Spleen (tissue), 11 donors: Measurements from ENCODE around the gene DNAJC3. TPM values are rescaled to one million over a fixed set of nuclear protein-coding genes. Genes with fewer than 3 reads are reported as not detected.
"Not testable (repeated sequence)": the region's sequence is repeated elsewhere in the genome, so short reads cannot be mapped to it uniquely, and the experiment has no call there.

Source experiments
- DNase-seq: peaks from one replicate; pipeline ENCODE4 v3.0.0-alpha.2; 2020
- H3K27ac ChIP-seq, 8 donors: fragments of 200-600 bp; sonication (generic) in 7 of 8; 1 replicate in 4 of 8; 2 replicates in 4 of 8; pipeline versions ENCODE4 v1.5.0 to v1.8.0; 2016 to 2021; ENCODE audit warnings: inconsistent platforms in 4 of 8, mild to moderate bottlenecking in 4 of 8, moderate library complexity in 1 of 8
- H3K27me3 ChIP-seq, 7 donors: fragments of 200-600 bp; sonication (generic) in 6 of 7; replicated peaks in 1 of 7; 1 replicate in 4 of 7; 2 replicates in 3 of 7; pipeline versions ENCODE4 v1.5.0 to v1.8.0; 2016 to 2021; ENCODE audit warnings: inconsistent platforms in 3 of 7, mild to moderate bottlenecking in 1 of 7
- H3K36me3 ChIP-seq, 6 donors: fragments of 200-600 bp; sonication (generic) in 5 of 6; 1 replicate in 4 of 6; 2 replicates in 2 of 6; pipeline versions ENCODE4 v1.5.0 to v1.8.0; 2016 to 2021; ENCODE audit warnings: inconsistent platforms in 2 of 6
- H3K4me1 ChIP-seq, 6 donors: fragments of 200-600 bp; sonication (generic) in 5 of 6; 1 replicate in 3 of 6; 2 replicates in 3 of 6; pipeline versions ENCODE4 v1.5.0 to v1.8.0; 2016 to 2021; ENCODE audit warnings: inconsistent platforms in 3 of 6
- H3K4me3 ChIP-seq, 8 donors: fragments of 200-600 bp; sonication (generic) in 7 of 8; 1 replicate in 4 of 8; 2 replicates in 4 of 8; pipeline versions ENCODE4 v1.5.0 to v1.8.0; 2016 to 2021; ENCODE audit warnings: inconsistent platforms in 4 of 8, mild to moderate bottlenecking in 4 of 8, moderate library complexity in 2 of 8
- H3K9me3 ChIP-seq, 8 donors: fragments of 200-600 bp; sonication (generic) in 7 of 8; 1 replicate in 4 of 8; 2 replicates in 4 of 8; pipeline versions ENCODE4 v1.5.0 to v1.8.0; 2016 to 2021; ENCODE audit warnings: inconsistent platforms in 4 of 8
- POLR2A ChIP-seq, 3 donors: fragments of 450-650 bp; IDR thresholded peaks; one replicate each; pipeline ENCODE4 v1.5.1; 2017; ENCODE audit warnings: antibody characterized with exemption in 3 of 3, mild to moderate bottlenecking in 1 of 3
- POLR2AphosphoS5 ChIP-seq, 3 donors: sonication (generic); formaldehyde crosslinking; IDR thresholded peaks; one replicate each; pipeline ENCODE4 v1.5.1; 2017; ENCODE audit warnings: antibody characterized with exemption in 3 of 3
- WGBS, 5 donors: extraction: QIAGEN DNeasy Blood & Tissue Kit in 3 of 5; methylation state at CpG; one replicate each; pipeline versions ENCODE4 v1.1.5 to v1.1.7; 2013 to 2018; 5-methylcytosine and 5-hydroxymethylcytosine counted together
- intact Hi-C: fragments of 100-400 bp; cut with DNase I; formaldehyde crosslinking; loops from one replicate; pipeline ENCODE4 v1.15.0; 2023; ENCODE audit warnings: low total_unique reads
- polyA plus RNA-seq, 3 donors: library from polyadenylated mRNA; stranded (reverse); fragments of 200-250 nt; gene quantifications; one replicate each; pipeline ENCODE4 v1.2.1, GENCODE V29; 2013
- total RNA-seq, 7 donors: library from RNA; depleted of rRNA in 3 of 7; stranded (reverse); fragments of >200 nt in 3 of 7; fragmentation: NEBNext Ultra II Directional in 4 of 7; extraction: Animal tissue kit (Norgen Biotek cat#: 25700) in 4 of 7; gene quantifications; one replicate each; pipeline versions ENCODE4 v1.1.0 to v1.2.1, GENCODE V29; 2016 to 2021
- TF ChIP-seq, protein P1 (sequence below), 11 experiments: fragments of 200-600 bp in 7 of 11; fragments of 450-650 bp in 4 of 11; sonication (generic) in 4 of 11; IDR thresholded peaks in 8 of 11; conservative IDR thresholded peaks in 3 of 11; 1 replicate in 7 of 11; 2 replicates in 4 of 11; pipeline versions ENCODE4 v1.4.0 to v1.8.0; 2016 to 2021; ENCODE audit warnings: antibody characterized with exemption in 11 of 11, inconsistent platforms in 4 of 11, mild to moderate bottlenecking in 1 of 11
- donor health status: healthy with polysubstance abuse.
- donor health status: DM: no; HTN: no; CAD: no; lungs with moderate emphysema.
- donor health status: DM: no; HTN: no; CAD: no.
- donor health status: Bipolar disorder and iron deficiency.
- donor health status: healthy.
- donor health status: DM: no; HTN: no; CAD: no.
- donor health status: DM: yes; HTN: yes; CAD: no.

The DNAJC3 gene
- total and polyA plus RNA-seq, 10 donors = 5.0 to 56.8 (median 45.0) TPM

- Histone ChIP-seq H3K27ac (no peak overlapping the region), H3K4me3 (no peak overlapping the region), H3K36me3 (peaks cover 0 to 94% (median 23%) of the 10 kb centered on the region in 6 donors), H3K9me3 (peaks cover 0 to 10% (median 6%) of the 10 kb centered on the region in 8 donors), H3K27me3 (no peaks in the 10 kb centered on the region), H3K4me1 (no peaks in the 10 kb centered on the region)
- no peak for DNase-seq
- TF ChIP-seq POLR2AphosphoS5 (IDR thresholded peaks at IDR 0.05) (no peak), POLR2A (IDR thresholded peaks at IDR 0.05) (no peak)
- TF ChIP-seq, protein P1, sequence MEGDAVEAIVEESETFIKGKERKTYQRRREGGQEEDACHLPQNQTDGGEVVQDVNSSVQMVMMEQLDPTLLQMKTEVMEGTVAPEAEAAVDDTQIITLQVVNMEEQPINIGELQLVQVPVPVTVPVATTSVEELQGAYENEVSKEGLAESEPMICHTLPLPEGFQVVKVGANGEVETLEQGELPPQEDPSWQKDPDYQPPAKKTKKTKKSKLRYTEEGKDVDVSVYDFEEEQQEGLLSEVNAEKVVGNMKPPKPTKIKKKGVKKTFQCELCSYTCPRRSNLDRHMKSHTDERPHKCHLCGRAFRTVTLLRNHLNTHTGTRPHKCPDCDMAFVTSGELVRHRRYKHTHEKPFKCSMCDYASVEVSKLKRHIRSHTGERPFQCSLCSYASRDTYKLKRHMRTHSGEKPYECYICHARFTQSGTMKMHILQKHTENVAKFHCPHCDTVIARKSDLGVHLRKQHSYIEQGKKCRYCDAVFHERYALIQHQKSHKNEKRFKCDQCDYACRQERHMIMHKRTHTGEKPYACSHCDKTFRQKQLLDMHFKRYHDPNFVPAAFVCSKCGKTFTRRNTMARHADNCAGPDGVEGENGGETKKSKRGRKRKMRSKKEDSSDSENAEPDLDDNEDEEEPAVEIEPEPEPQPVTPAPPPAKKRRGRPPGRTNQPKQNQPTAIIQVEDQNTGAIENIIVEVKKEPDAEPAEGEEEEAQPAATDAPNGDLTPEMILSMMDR (IDR thresholded peaks at IDR 0.05 in 8 of 11, conservative IDR thresholded peaks at IDR 0.05 in 3 of 11) = no peak
- 95 to 98% (median 98%) methylated on average over 6 of the region's 6 CpGs for WGBS, 5 donors
- intact Hi-C loops = no loop called here
Measured at GRCh38 chr13:95781016-95781415, 104.1 kb downstream of the DNAJC3 start.

DNA sequence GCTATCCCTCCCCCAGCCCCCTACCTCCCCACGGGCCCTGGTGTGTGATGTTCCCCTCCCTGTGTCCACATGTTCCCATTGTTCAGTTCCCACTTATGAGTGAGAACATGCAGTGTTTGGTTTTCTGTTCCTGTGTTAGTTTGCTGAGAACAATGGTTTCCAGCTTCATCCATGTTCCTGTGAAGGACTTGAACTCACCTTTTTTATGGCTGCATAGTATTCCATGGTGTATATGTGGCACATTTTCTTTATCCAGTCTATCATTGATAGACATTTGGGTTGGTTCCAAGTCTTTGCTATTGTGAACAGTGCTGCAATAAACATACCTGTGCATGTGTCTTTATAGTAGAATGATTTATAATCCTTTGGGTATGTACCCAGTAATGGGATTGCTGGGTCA lies 105.0 kb downstream of the DNAJC3 start:
- DNase-seq, intact Hi-C loops, H3K4me3 ChIP-seq, H3K27ac ChIP-seq, H3K27me3 ChIP-seq, H3K4me1 ChIP-seq: not testable (repeated sequence)
- 90 to 100% (median 97%) methylated on average over 1 of the region's 1 CpG for WGBS, 5 donors
- peaks cover 0 to 10% (median 6%) of the 10 kb centered on the region in 8 donors for H3K9me3 ChIP-seq
- peaks cover 0 to 94% (median 28%) of the 10 kb centered on the region in 6 donors for H3K36me3 ChIP-seq

DNA sequence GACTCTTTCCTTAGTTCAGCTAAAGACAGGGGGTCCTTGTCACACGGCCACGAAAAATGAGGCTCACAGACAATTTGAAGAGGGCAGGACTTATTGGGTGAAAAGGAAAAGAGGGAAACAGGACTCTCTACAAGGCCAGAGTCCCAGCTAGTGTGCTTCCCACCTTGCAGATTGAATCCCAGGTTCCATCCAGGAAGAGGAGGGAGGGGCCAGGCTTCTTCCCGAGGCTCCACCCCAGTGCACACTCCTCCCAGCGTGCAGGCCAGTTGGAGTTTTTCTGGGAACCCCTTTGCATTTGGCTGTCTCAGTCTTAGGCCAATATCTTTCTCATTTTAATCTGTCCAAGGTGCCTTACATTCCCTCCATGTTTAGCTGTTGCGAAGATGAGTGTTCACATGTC lies 106.8 kb downstream of the DNAJC3 start:
- TF ChIP-seq, protein P1 (IDR thresholded peaks at IDR 0.05 in 8 of 11, conservative IDR thresholded peaks at IDR 0.05 in 3 of 11) = no peak
- TF ChIP-seq POLR2AphosphoS5 (IDR thresholded peaks at IDR 0.05) (no peak), POLR2A (IDR thresholded peaks at IDR 0.05) (no peak)
- DNase-seq = no peak
- H3K36me3 ChIP-seq = peaks cover 0 to 94% (median 39%) of the 10 kb centered on the region in 6 donors
- no peaks in the 10 kb centered on the region for H3K4me1 ChIP-seq
- 85 to 95% (median 91%) methylated on average over 5 of the region's 5 CpGs for WGBS, 5 donors
- H3K4me3 ChIP-seq = no peak overlapping the region
- peaks cover 0 to 10% (median 7%) of the 10 kb centered on the region in 8 donors for H3K9me3 ChIP-seq
- no peak overlapping the region for H3K27ac ChIP-seq
- intact Hi-C loops = no loop called here
- H3K27me3 ChIP-seq = no peaks in the 10 kb centered on the region

GRCh38 chr13:95784161-95784899 lies 107.4 kb downstream of the DNAJC3 start:
- H3K27ac ChIP-seq = no peak overlapping the region
- TF ChIP-seq, protein P1 (IDR thresholded peaks at IDR 0.05 in 8 of 11, conservative IDR thresholded peaks at IDR 0.05 in 3 of 11) = no peak
- no peak for TF ChIP-seq POLR2A (IDR thresholded peaks at IDR 0.05)
- TF ChIP-seq POLR2AphosphoS5 (IDR thresholded peaks at IDR 0.05) = no peak
- intact Hi-C loops = no loop called here
- H3K9me3 ChIP-seq = peaks cover 0 to 16% (median 9%) of the 10 kb centered on the region in 8 donors
- no peak overlapping the region for H3K4me3 ChIP-seq
- WGBS, 5 donors = 88 to 93% (median 90%) methylated on average over 6 of the region's 6 CpGs
- no peaks in the 10 kb centered on the region for H3K4me1 ChIP-seq
- H3K36me3 ChIP-seq = peaks cover 0 to 95% (median 45%) of the 10 kb centered on the region in 6 donors
- no peak for DNase-seq
- H3K27me3 ChIP-seq = no peaks in the 10 kb centered on the region
